Dermis microvascular lymphatic vessel endothelial cell (primary cell): ENCODE measurements around the gene XG. TPM values are rescaled to one million over a fixed set of nuclear protein-coding genes. Genes with fewer than 3 reads are reported as not detected.

Experiments
- DNase-seq, 2 donors: peaks; one replicate each; pipeline versions ENCODE4 v3.0.0 to v3.0.0-alpha.2; 2010; ENCODE audit warnings: low read depth in 2 of 2
- total RNA-seq: library from RNA; depleted of rRNA; stranded (reverse); fragments of >200 nt; gene quantifications from 2 replicates; pipeline ENCODE4 v1.2.1, GENCODE V29; 2014

XG gene
- total RNA-seq, 1 donor from 2014 or later: under 0.01 TPM

- peak; percentile 43 to 52 for DNase-seq
Observed at GRCh38 chrX:2819345-2820135, 67.7 kb downstream of the XG start.

GRCh38 chrX:2820136-2820771, 68.4 kb downstream of the XG start:
- DNase-seq: peak; percentile 70 to 93

GRCh38 chrX:2823795-2824386, 72.1 kb downstream of the XG start:
- no peak for DNase-seq

GRCh38 chrX:2824886-2825285, 73.0 kb downstream of the XG start:
- no peak for DNase-seq

GRCh38 chrX:2828344-2828958, 76.6 kb downstream of the XG start, which contains the start of gene GYG2:
Gene GYG2, plus strand, starts transcription at chrX:2828930. Its CDS starts 1,259 bp downstream, at chrX:2830189.
- DNase-seq: no peak

- no peak for DNase-seq
Observed at GRCh38 chrX:2828959-2829411, 77.1 kb downstream of the XG start.

GRCh38 chrX:2829469-2830246, 77.8 kb downstream of the XG start:
- DNase-seq: no peak

GRCh38 chrX:2831471-2832228, 79.8 kb downstream of the XG start:
- DNase-seq: no peak

- no peak for DNase-seq
Observed at GRCh38 chrX:2837961-2838360, 86.1 kb downstream of the XG start.

- no peak for DNase-seq
Observed at GRCh38 chrX:2840961-2841360, 89.1 kb downstream of the XG start.

- DNase-seq: no peak
Observed at GRCh38 chrX:2841537-2841936, 89.7 kb downstream of the XG start.

- no peak for DNase-seq
Observed at GRCh38 chrX:2846992-2847391, 95.2 kb downstream of the XG start.

GRCh38 chrX:2848871-2849301, 97.0 kb downstream of the XG start:
- no peak for DNase-seq

- DNase-seq: no peak
Observed at GRCh38 chrX:2854918-2855317, 103.1 kb downstream of the XG start.

GRCh38 chrX:2855761-2856160, 103.9 kb downstream of the XG start:
- no peak for DNase-seq

- DNase-seq: no peak
Observed at GRCh38 chrX:2857566-2857965, 105.7 kb downstream of the XG start.

GRCh38 chrX:2859197-2859797, 107.5 kb downstream of the XG start:
- DNase-seq: no peak

GRCh38 chrX:2862404-2862803, 110.6 kb downstream of the XG start:
- no peak for DNase-seq

GRCh38 chrX:2863646-2864045, 111.8 kb downstream of the XG start:
- no peak for DNase-seq
